WTC11 (cell line): ENCODE results near the gene GASK1A. TPM values are rescaled to one million over a fixed set of nuclear protein-coding genes. Genes with fewer than 3 reads are reported as not detected.

ENCODE experiments used
- ATAC-seq: fragments of 200-7000 bp; cut with Tn5 transposase; 2 replicates; pipeline ENCODE4 v1.10.0; 2021; ENCODE audit warnings: mild to moderate bottlenecking, moderate library complexity
- CTCF ChIA-PET: fragments of 300-600 bp; sonication (Branson Sonifier 250); formaldehyde crosslinking; loops from one replicate; lab custom pipeline; 2021; ENCODE audit warnings: antibody characterized with exemption; lab: Charles Lee
- POLR2A ChIA-PET: fragments of 350-600 bp; sonication (Branson Sonifier 250); formaldehyde crosslinking; loops from one replicate; lab custom pipeline; 2021; ENCODE audit warnings: antibody characterized with exemption; lab: Charles Lee
- DNase-seq: peaks from one replicate; pipeline ENCODE4 v3.0.0; 2021; ENCODE audit warnings: low spot score
- H3K27ac Mint-ChIP-seq: 2 replicates; pipeline ENCODE4 v1.8.0; 2021; ENCODE audit warnings: mixed read lengths
- H3K27me3 Mint-ChIP-seq: 2 replicates; pipeline ENCODE4 v1.8.0; 2021; ENCODE audit warnings: low read depth, mild to moderate bottlenecking, moderate library complexity, mixed read lengths
- H3K36me3 Mint-ChIP-seq: 2 replicates; pipeline ENCODE4 v1.8.0; 2021; ENCODE audit warnings: mixed read lengths
- H3K4me1 Mint-ChIP-seq: 2 replicates; pipeline ENCODE4 v1.8.0; 2022; ENCODE audit warnings: mixed read lengths
- H3K4me3 Mint-ChIP-seq: 2 replicates; pipeline ENCODE4 v1.8.0; 2021; ENCODE audit warnings: mild to moderate bottlenecking, moderate library complexity, mixed read lengths
- H3K9me3 Mint-ChIP-seq: 2 replicates; pipeline ENCODE4 v1.8.0; 2021; ENCODE audit warnings: mixed read lengths
- ARID4B ChIP-seq: sonication (generic); formaldehyde crosslinking; IDR thresholded peaks from 2 replicates; pipeline ENCODE4 v1.8.0; 2023; ENCODE audit warnings: missing genetic modification reagents, mild to moderate bottlenecking, borderline replicate concordance
- ATF2 ChIP-seq: sonication (generic); formaldehyde crosslinking; IDR thresholded peaks from 2 replicates; pipeline ENCODE4 v1.8.1; 2022; ENCODE audit warnings: low read depth, missing genetic modification reagents, borderline replicate concordance
- EMX1 ChIP-seq: fragments of 250-450 bp; sonication (Bioruptor Pico); IDR thresholded peaks from 2 replicates; pipeline ENCODE4 v1.8.0; 2021; ENCODE audit warnings: mild to moderate bottlenecking
- ESRRA ChIP-seq: sonication (generic); formaldehyde crosslinking; IDR thresholded peaks from 2 replicates; pipeline ENCODE4 v1.8.1; 2022; ENCODE audit warnings: mild to moderate bottlenecking, missing genetic modification reagents, borderline replicate concordance
- FOXJ3 ChIP-seq: sonication (generic); formaldehyde crosslinking; IDR thresholded peaks from 2 replicates; pipeline ENCODE4 v1.9.0; 2021; ENCODE audit warnings: missing genetic modification reagents, mild to moderate bottlenecking, borderline replicate concordance
- FOXP4 ChIP-seq: sonication (generic); formaldehyde crosslinking; IDR thresholded peaks from 2 replicates; pipeline ENCODE4 v1.8.0; 2022; ENCODE audit warnings: mild to moderate bottlenecking, missing genetic modification reagents
- GRHL2 ChIP-seq: fragments of 250-450 bp; sonication (Bioruptor Pico); IDR thresholded peaks from 2 replicates; pipeline ENCODE4 v1.8.0; 2022; ENCODE audit warnings: mild to moderate bottlenecking, moderate library complexity; ENCODE audit not compliant: insufficient replicate concordance, severe bottlenecking
- IRF1 ChIP-seq: sonication (generic); formaldehyde crosslinking; IDR thresholded peaks from 2 replicates; pipeline ENCODE4 v1.8.0; 2023; ENCODE audit warnings: missing genetic modification reagents
- IRF2 ChIP-seq: sonication (generic); formaldehyde crosslinking; IDR thresholded peaks from 2 replicates; pipeline ENCODE4 v1.8.0; 2022; ENCODE audit warnings: low read depth, missing genetic modification reagents, borderline replicate concordance
- JAZF1 ChIP-seq: fragments of 250-450 bp; sonication (Bioruptor Pico); IDR thresholded peaks from 2 replicates; pipeline ENCODE4 v1.9.0; 2021; ENCODE audit warnings: moderate library complexity, mild to moderate bottlenecking, inconsistent platforms
- KAT7 ChIP-seq: sonication (generic); formaldehyde crosslinking; IDR thresholded peaks from 2 replicates; pipeline ENCODE4 v1.8.1; 2023; ENCODE audit warnings: missing genetic modification reagents, mild to moderate bottlenecking, borderline replicate concordance
- NR1H2 ChIP-seq: sonication (generic); formaldehyde crosslinking; IDR thresholded peaks from 2 replicates; pipeline ENCODE4 v1.9.0; 2021; ENCODE audit warnings: mild to moderate bottlenecking, moderate library complexity, missing genetic modification reagents
- OVOL2 ChIP-seq: fragments of 250-450 bp; sonication (Bioruptor Pico); IDR thresholded peaks from 2 replicates; pipeline ENCODE4 v1.9.0; 2021; ENCODE audit warnings: mild to moderate bottlenecking, borderline replicate concordance
- TCF7 ChIP-seq: sonication (generic); formaldehyde crosslinking; IDR thresholded peaks from 2 replicates; pipeline ENCODE4 v1.8.0; 2022; ENCODE audit warnings: mild to moderate bottlenecking, low read depth, missing genetic modification reagents, moderate library complexity
- ZNF232 ChIP-seq: sonication (generic); formaldehyde crosslinking; IDR thresholded peaks from 2 replicates; pipeline ENCODE4 v1.8.0; 2022; ENCODE audit warnings: mild to moderate bottlenecking, missing genetic modification reagents
- ZNF263 ChIP-seq: sonication (generic); formaldehyde crosslinking; IDR thresholded peaks from 2 replicates; pipeline ENCODE4 v1.8.1; 2022; ENCODE audit warnings: low read depth, mild to moderate bottlenecking, moderate library complexity, missing genetic modification reagents
- ZNF423 ChIP-seq: fragments of 250-450 bp; sonication (Bioruptor Pico); IDR thresholded peaks from 2 replicates; pipeline ENCODE4 v2.1.2; 2022; ENCODE audit warnings: mild to moderate bottlenecking, moderate library complexity
- total RNA-seq: library from RNA; stranded (reverse); gene quantifications from 3 replicates; pipeline ENCODE4 v1.2.3, GENCODE V29; 2021
- TF ChIP-seq, protein P1 (sequence below): fragments of 250-450 bp; sonication (Bioruptor Pico); IDR thresholded peaks from 2 replicates; pipeline ENCODE4 v1.8.0; 2021; ENCODE audit warnings: mild to moderate bottlenecking
- TF ChIP-seq, protein P2 (sequence below): sonication (generic); formaldehyde crosslinking; IDR thresholded peaks from 2 replicates; pipeline ENCODE4 v1.8.1; 2023; ENCODE audit warnings: mild to moderate bottlenecking, missing genetic modification reagents, moderate library complexity
- TF ChIP-seq, protein P3 (sequence below): fragments of 200-600 bp; IDR thresholded peaks from 2 replicates; pipeline ENCODE4 v1.8.0; 2022; ENCODE audit warnings: antibody characterized with exemption

GASK1A gene
- total RNA-seq, 1 experiment from 2014 or later: 9.6 TPM

DNA sequence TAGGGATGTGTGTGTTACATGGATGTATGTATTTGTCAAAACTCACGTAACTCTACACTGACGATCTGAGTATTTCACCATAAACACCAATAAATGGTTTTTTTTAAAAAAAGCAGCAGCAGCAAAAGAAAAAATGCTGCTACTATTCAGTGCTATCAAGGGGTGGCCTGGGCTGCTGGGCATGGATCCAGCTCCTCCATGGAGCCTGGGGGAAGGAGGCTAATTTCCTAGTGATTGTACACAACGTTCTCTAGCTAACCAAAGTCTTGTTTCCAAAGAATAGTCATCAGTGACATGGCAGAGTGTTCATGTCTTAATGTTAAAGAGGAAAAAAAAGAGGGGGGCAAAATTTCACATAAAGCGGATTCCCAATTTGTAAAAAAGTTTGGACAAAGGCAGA is 97.7 kb downstream of the GASK1A start (continued):
- TF ChIP-seq IRF2 (CRISPR knock-in tag): no peak
- TF ChIP-seq, protein P1, sequence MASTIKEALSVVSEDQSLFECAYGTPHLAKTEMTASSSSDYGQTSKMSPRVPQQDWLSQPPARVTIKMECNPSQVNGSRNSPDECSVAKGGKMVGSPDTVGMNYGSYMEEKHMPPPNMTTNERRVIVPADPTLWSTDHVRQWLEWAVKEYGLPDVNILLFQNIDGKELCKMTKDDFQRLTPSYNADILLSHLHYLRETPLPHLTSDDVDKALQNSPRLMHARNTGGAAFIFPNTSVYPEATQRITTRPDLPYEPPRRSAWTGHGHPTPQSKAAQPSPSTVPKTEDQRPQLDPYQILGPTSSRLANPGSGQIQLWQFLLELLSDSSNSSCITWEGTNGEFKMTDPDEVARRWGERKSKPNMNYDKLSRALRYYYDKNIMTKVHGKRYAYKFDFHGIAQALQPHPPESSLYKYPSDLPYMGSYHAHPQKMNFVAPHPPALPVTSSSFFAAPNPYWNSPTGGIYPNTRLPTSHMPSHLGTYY (CRISPR knock-in tag): no peak

DNA sequence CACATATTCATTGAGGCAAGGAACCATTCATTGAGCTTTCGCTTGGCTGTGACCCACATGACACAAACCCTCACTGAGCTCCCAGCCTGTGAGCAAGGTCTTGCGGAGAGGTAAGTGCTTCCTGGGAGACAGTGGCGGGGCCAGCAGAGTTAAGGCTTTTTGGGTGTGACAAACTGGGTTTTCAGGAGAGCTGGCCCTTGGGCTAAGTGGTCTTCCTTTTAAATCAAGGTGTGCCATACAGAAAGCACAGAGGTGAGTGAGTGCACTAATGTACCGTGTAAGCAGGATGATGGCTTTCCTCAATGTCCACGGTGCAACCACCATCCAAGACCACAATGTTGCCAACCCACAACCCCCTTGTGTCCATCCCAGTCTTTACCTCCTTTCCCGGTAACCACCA is 98.2 kb downstream of the GASK1A start:
- ATAC-seq (no peak), DNase-seq (no peak)
- peaks cover 34% of the 10 kb centered on the region for H3K36me3 Mint-ChIP-seq
- H3K9me3 Mint-ChIP-seq: peaks cover 19% of the 10 kb centered on the region
- POLR2A ChIA-PET: no interaction called here
- H3K4me1 Mint-ChIP-seq: no peaks in the 10 kb centered on the region
- CTCF ChIA-PET: no interaction called here
- H3K27me3 Mint-ChIP-seq: no peaks in the 10 kb centered on the region; the same call in 1 of the 2 replicates
- H3K27ac Mint-ChIP-seq: no peak overlapping the region
- no peak overlapping the region for H3K4me3 Mint-ChIP-seq
- TF ChIP-seq ARID4B (CRISPR knock-in tag): no peak
- TF ChIP-seq FOXP4: no peak
- TF ChIP-seq GRHL2 (CRISPR knock-in tag): no peak
- TF ChIP-seq NR1H2: no peak
- TF ChIP-seq EMX1 (CRISPR knock-in tag): no peak
- no peak for TF ChIP-seq ESRRA (CRISPR knock-in tag)
- TF ChIP-seq FOXJ3 (CRISPR knock-in tag): no peak
- TF ChIP-seq IRF1 (CRISPR knock-in tag): no peak
- no peak for TF ChIP-seq KAT7 (CRISPR knock-in tag)
- no peak for TF ChIP-seq TCF7 (CRISPR knock-in tag)

- peaks cover 23% of the 10 kb centered on the region for H3K9me3 Mint-ChIP-seq
- no peak for TF ChIP-seq ZNF232 (CRISPR knock-in tag)
- TF ChIP-seq ZNF423: no peak
- no peak for TF ChIP-seq IRF1 (CRISPR knock-in tag)
- no peak for TF ChIP-seq JAZF1
- TF ChIP-seq, protein P2, sequence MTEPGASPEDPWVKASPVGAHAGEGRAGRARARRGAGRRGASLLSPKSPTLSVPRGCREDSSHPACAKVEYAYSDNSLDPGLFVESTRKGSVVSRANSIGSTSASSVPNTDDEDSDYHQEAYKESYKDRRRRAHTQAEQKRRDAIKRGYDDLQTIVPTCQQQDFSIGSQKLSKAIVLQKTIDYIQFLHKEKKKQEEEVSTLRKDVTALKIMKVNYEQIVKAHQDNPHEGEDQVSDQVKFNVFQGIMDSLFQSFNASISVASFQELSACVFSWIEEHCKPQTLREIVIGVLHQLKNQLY (CRISPR knock-in tag): no peak
- TF ChIP-seq, protein P3, sequence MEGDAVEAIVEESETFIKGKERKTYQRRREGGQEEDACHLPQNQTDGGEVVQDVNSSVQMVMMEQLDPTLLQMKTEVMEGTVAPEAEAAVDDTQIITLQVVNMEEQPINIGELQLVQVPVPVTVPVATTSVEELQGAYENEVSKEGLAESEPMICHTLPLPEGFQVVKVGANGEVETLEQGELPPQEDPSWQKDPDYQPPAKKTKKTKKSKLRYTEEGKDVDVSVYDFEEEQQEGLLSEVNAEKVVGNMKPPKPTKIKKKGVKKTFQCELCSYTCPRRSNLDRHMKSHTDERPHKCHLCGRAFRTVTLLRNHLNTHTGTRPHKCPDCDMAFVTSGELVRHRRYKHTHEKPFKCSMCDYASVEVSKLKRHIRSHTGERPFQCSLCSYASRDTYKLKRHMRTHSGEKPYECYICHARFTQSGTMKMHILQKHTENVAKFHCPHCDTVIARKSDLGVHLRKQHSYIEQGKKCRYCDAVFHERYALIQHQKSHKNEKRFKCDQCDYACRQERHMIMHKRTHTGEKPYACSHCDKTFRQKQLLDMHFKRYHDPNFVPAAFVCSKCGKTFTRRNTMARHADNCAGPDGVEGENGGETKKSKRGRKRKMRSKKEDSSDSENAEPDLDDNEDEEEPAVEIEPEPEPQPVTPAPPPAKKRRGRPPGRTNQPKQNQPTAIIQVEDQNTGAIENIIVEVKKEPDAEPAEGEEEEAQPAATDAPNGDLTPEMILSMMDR: no peak
- no peak for TF ChIP-seq ZNF263 (CRISPR knock-in tag)
- TF ChIP-seq OVOL2 (CRISPR knock-in tag): no peak
- TF ChIP-seq ATF2: no peak
- H3K27me3 Mint-ChIP-seq: no peaks in the 10 kb centered on the region; the same call in 1 of the 2 replicates
- H3K36me3 Mint-ChIP-seq: peaks cover 38% of the 10 kb centered on the region
- ATAC-seq (no peak), DNase-seq (no peak)
- CTCF ChIA-PET: no interaction called here
- no peak overlapping the region for H3K4me3 Mint-ChIP-seq
- POLR2A ChIA-PET: no interaction called here
- no peaks in the 10 kb centered on the region for H3K4me1 Mint-ChIP-seq
- no peak overlapping the region for H3K27ac Mint-ChIP-seq
Observed at GRCh38 chr3:43077707-43078106, 98.6 kb downstream of the GASK1A start.
